Measurements from ENCODE around the gene TMEM106C. TPM values are rescaled to one million over a fixed set of nuclear protein-coding genes. Genes with fewer than 3 reads are reported as not detected.

TMEM106C gene
- total RNA-seq, 4 donors from 2014 or later, result 26.9 to 69.7 (median 49.5) TPM

DNA sequence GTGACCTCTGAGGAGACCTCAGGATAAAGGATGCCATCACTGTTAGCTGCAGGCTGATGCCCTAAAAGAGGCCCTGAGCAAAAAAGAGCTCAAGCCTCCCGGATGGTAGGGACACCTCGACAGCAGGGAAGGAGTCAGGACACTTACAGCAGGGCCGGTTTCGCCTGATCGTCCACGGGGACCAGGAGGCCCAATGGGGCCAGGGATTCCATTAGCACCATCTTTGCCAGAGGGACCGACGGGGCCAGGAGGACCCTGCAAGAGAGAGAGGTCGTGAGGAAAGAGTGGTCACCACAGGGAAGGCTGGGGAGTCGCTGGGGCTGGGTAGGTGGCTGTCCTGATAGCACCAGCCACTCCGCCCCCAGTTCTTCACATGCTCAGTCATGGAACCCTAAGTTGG, 12.4 kb downstream of the TMEM106C start:
- H3K9me3 ChIP-seq, result no peaks in the 10 kb centered on the region
- no peaks in the 10 kb centered on the region for H3K36me3 ChIP-seq
- H3K27ac ChIP-seq, result no peak overlapping the region
- no peaks in the 10 kb centered on the region for H3K27me3 ChIP-seq
- H3K4me3 ChIP-seq, result no peak overlapping the region
- no peak for TF ChIP-seq POLR2A (IDR thresholded peaks at IDR 0.05)
- no peak for TF ChIP-seq CTCF (IDR thresholded peaks at IDR 0.05)
- TF ChIP-seq EP300 (IDR thresholded peaks at IDR 0.05), result no peak
- no peaks in the 10 kb centered on the region for H3K4me1 ChIP-seq
- no peak for DNase-seq (ENCODE audit: low spot score in 2 of 2)
- WGBS, 2 donors, result 92% methylated on average over 11 of the region's 11 CpGs

GRCh38 chr12:47977046-47977771, 13.8 kb downstream of the TMEM106C start:
- no peak overlapping the region for H3K4me3 ChIP-seq
- TF ChIP-seq CTCF (IDR thresholded peaks at IDR 0.05), result no peak
- no peak for TF ChIP-seq POLR2A (IDR thresholded peaks at IDR 0.05)
- no peak for TF ChIP-seq EP300 (IDR thresholded peaks at IDR 0.05)
- H3K36me3 ChIP-seq, result no peaks in the 10 kb centered on the region
- WGBS, 2 donors, result 82 to 87% methylated on average over 7 to 11 of the region's 12 CpGs
- no peaks in the 10 kb centered on the region for H3K9me3 ChIP-seq
- H3K27me3 ChIP-seq, result no peaks in the 10 kb centered on the region
- no peak overlapping the region for H3K27ac ChIP-seq
- no peaks in the 10 kb centered on the region for H3K4me1 ChIP-seq
- DNase-seq (ENCODE audit: low spot score in 2 of 2), result no peak

DNA sequence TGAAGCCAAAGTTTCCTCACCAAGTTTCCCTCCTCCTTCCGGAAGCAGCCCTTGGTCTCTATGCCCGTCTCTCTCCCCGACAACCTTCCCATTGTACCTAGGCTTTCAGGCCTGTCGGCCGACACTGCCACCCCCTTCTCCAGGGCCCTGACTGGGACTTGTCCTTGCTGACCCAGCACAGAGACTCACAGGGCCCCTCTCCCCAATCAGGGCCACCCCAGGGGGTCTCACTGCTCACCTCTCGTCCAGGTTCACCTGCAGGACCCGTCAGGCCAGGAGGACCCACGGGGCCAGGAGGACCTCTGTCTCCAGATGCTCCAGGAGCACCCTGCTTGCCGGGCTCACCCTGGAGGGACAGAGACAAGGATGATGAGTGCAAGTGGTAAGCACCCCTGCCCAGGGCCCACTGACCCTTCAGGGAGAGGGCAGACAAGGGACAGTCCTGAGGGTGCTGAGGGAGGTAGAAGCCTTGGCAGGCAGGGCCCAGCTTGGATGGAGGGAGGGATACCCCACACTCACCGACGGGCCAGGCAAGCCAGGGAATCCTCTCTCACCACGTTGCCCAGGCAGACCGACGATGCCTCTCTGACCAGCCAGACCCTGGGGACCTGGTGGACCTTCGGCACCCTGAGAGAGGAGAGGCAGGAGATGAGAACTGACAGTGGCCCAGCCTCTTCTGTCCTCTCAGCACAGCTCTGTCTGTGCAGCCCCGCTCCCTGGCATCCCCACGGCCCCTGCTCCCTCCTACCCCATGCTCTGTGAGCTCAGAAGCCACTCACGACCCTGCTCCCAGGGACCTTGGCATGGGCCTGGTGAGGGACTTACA, 14.6 kb downstream of the TMEM106C start:
- H3K36me3 ChIP-seq, result no peaks in the 10 kb centered on the region
- no peaks in the 10 kb centered on the region for H3K4me1 ChIP-seq
- TF ChIP-seq POLR2A (IDR thresholded peaks at IDR 0.05) (no peak), EP300 (IDR thresholded peaks at IDR 0.05) (no peak), CTCF (IDR thresholded peaks at IDR 0.05) (no peak)
- no peak overlapping the region for H3K27ac ChIP-seq
- no peak for DNase-seq (ENCODE audit: low spot score in 2 of 2)
- H3K4me3 ChIP-seq, result no peak overlapping the region
- H3K9me3 ChIP-seq, result no peaks in the 10 kb centered on the region
- no peaks in the 10 kb centered on the region for H3K27me3 ChIP-seq
- WGBS, 2 donors, result 83 to 87% methylated on average over 14 to 18 of the region's 18 CpGs

GRCh38 chr12:47978598-47978873, 15.1 kb downstream of the TMEM106C start:
- no peaks in the 10 kb centered on the region for H3K4me1 ChIP-seq
- DNase-seq (ENCODE audit: low spot score in 2 of 2), result no peak
- 85 to 89% methylated on average over 2 to 7 of the region's 7 CpGs for WGBS, 2 donors
- no peak for TF ChIP-seq EP300 (IDR thresholded peaks at IDR 0.05)
- no peak for TF ChIP-seq POLR2A (IDR thresholded peaks at IDR 0.05)
- TF ChIP-seq CTCF (IDR thresholded peaks at IDR 0.05), result no peak
- no peak overlapping the region for H3K4me3 ChIP-seq
- no peaks in the 10 kb centered on the region for H3K27me3 ChIP-seq
- no peaks in the 10 kb centered on the region for H3K36me3 ChIP-seq
- H3K9me3 ChIP-seq, result no peaks in the 10 kb centered on the region
- H3K27ac ChIP-seq, result no peak overlapping the region

DNA sequence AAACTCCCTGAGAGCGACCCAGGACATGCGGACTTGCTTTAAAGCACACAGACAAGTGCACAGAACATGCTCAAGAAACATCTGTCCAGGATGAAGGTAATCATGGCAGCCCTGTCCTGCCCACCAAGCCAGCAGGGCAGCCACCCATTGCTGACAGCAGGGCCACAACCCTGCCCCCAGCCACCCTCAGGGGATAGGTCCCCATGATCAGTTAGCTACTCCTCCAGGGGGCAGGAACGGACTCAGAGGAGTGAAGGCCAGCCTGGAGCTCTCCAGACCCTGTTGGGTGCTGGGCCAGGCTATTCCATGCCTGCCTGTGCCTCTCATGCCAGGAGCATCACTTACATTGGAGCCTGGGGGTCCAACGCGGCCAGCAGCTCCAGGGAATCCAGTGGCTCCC, 15.8 kb downstream of the TMEM106C start:
- WGBS, 2 donors, result 90 to 100% methylated on average over 4 of the region's 5 CpGs
- H3K9me3 ChIP-seq, result no peaks in the 10 kb centered on the region
- no peak overlapping the region for H3K27ac ChIP-seq
- DNase-seq (ENCODE audit: low spot score in 2 of 2), result no peak
- H3K4me3 ChIP-seq, result no peak overlapping the region
- H3K36me3 ChIP-seq, result no peaks in the 10 kb centered on the region
- H3K4me1 ChIP-seq, result no peaks in the 10 kb centered on the region
- H3K27me3 ChIP-seq, result no peaks in the 10 kb centered on the region
- no peak for TF ChIP-seq EP300 (IDR thresholded peaks at IDR 0.05)
- no peak for TF ChIP-seq CTCF (IDR thresholded peaks at IDR 0.05)
- TF ChIP-seq POLR2A (IDR thresholded peaks at IDR 0.05), result no peak

Data from tibial nerve (tissue), 4 donors.